Bone marrow (tissue), 2 donors: ENCODE results near the gene CFAP65.

Experiments
- DNase-seq, 2 donors: peaks; one replicate each; lab custom pipeline; 2025; lab: John Stamatoyannopoulos, UW

CFAP65 gene

GRCh38 chr2:219059725-219060682, 18.7 kb upstream of the CFAP65 start:
- DNase-seq = no peak

- no peak for DNase-seq
Observed at GRCh38 chr2:219059375-219059724, 18.0 kb upstream of the CFAP65 start.

GRCh38 chr2:219058541-219059374, 17.4 kb upstream of the CFAP65 start:
- DNase-seq = no peak

GRCh38 chr2:219057709-219058540, 16.6 kb upstream of the CFAP65 start:
- DNase-seq = peak; percentile 12 to 45

- DNase-seq = no peak
Observed at GRCh38 chr2:219056896-219057708, 15.8 kb upstream of the CFAP65 start.

GRCh38 chr2:219056176-219056895, 15.0 kb upstream of the CFAP65 start:
- no peak for DNase-seq

- no peak for DNase-seq
Observed at GRCh38 chr2:219054956-219055903, 13.9 kb upstream of the CFAP65 start.

GRCh38 chr2:219049282-219049681, 8.0 kb upstream of the CFAP65 start:
- no peak for DNase-seq

- DNase-seq = no peak
Observed at GRCh38 chr2:219045937-219046550, 4.7 kb upstream of the CFAP65 start.

GRCh38 chr2:219042750-219043149, 1.4 kb upstream of the CFAP65 start:
- DNase-seq = no peak

GRCh38 chr2:219042157-219042556, 841 bp upstream of the CFAP65 start:
- no peak for DNase-seq

GRCh38 chr2:219038600-219038999, 2.7 kb downstream of the CFAP65 start:
- no peak for DNase-seq

- DNase-seq = no peak
Observed at GRCh38 chr2:219037783-219038499, 3.4 kb downstream of the CFAP65 start.

- no peak for DNase-seq
Observed at GRCh38 chr2:219035942-219036341, 5.4 kb downstream of the CFAP65 start.

GRCh38 chr2:219034823-219035222, 6.5 kb downstream of the CFAP65 start:
- no peak for DNase-seq

GRCh38 chr2:219032051-219032745, 9.1 kb downstream of the CFAP65 start:
- DNase-seq = no peak

- DNase-seq = no peak
Observed at GRCh38 chr2:219031005-219031738, 10.1 kb downstream of the CFAP65 start.
